GM23338 (cell line): Measurements from ENCODE around the gene FAU. TPM values are rescaled to one million over a fixed set of nuclear protein-coding genes. Genes with fewer than 3 reads are reported as not detected.

Source experiments
- ATAC-seq: fragments of 200-7000 bp; cut with Tn5 transposase; 3 replicates; pipeline ENCODE4 v1.9.1; 2020
- DNase-seq: peaks from one replicate; pipeline ENCODE4 v3.0.0-alpha.2; 2015; ENCODE audit warnings: low spot score
- H2AFZ ChIP-seq: fragments of 200-600 bp; sonication (generic); 2 replicates; pipeline ENCODE4 v1.8.0; 2016; ENCODE audit warnings: antibody characterized with exemption, mild to moderate bottlenecking, moderate library complexity
- H3F3A ChIP-seq: fragments of 200-600 bp; sonication (generic); replicated peaks from 2 replicates; pipeline ENCODE4 v1.8.0; 2017; ENCODE audit warnings: antibody characterized with exemption, mixed run types, low read depth
- H3K27ac ChIP-seq: fragments of 200-600 bp; sonication (generic); 2 replicates; pipeline ENCODE4 v1.6.1; 2016; ENCODE audit warnings: low read depth
- H3K27me3 ChIP-seq: fragments of 200-600 bp; sonication (generic); 2 replicates; pipeline ENCODE4 v1.8.0; 2016; ENCODE audit warnings: mild to moderate bottlenecking, mixed run types, moderate library complexity; ENCODE audit not compliant: insufficient read depth
- H3K36me3 ChIP-seq: fragments of 200-600 bp; sonication (generic); 2 replicates; pipeline ENCODE4 v1.8.0; 2016; ENCODE audit warnings: mild to moderate bottlenecking; ENCODE audit not compliant: insufficient read depth
- H3K4me1 ChIP-seq: fragments of 200-600 bp; sonication (generic); 2 replicates; pipeline ENCODE4 v1.8.0; 2016; ENCODE audit warnings: mild to moderate bottlenecking, moderate library complexity; ENCODE audit not compliant: insufficient read depth
- H3K4me2 ChIP-seq: fragments of 200-600 bp; sonication (generic); 2 replicates; pipeline ENCODE4 v1.7.1; 2017; ENCODE audit warnings: mixed run types
- H3K4me3 ChIP-seq: fragments of 200-600 bp; sonication (generic); 2 replicates; pipeline ENCODE4 v1.6.1; 2016; ENCODE audit warnings: mixed run types
- H3K79me2 ChIP-seq: fragments of 200-600 bp; sonication (generic); replicated peaks from 2 replicates; pipeline ENCODE4 v1.8.0; 2017; ENCODE audit warnings: mild to moderate bottlenecking; ENCODE audit not compliant: insufficient read depth
- H3K9me2 ChIP-seq: fragments of 200-600 bp; sonication (generic); 2 replicates; pipeline ENCODE4 v1.8.0; 2017; ENCODE audit not compliant: insufficient read depth
- H4K20me1 ChIP-seq: fragments of 200-600 bp; sonication (generic); replicated peaks from 2 replicates; pipeline ENCODE4 v1.8.0; 2017; ENCODE audit warnings: mild to moderate bottlenecking; ENCODE audit not compliant: insufficient read depth
- H3K27ac Mint-ChIP-seq: 2 replicates; pipeline ENCODE4 v1.8.0; 2020; ENCODE audit warnings: inconsistent platforms, mild to moderate bottlenecking, moderate library complexity, mixed read lengths
- H3K27me3 Mint-ChIP-seq: 3 replicates; pipeline ENCODE4 v1.8.0; 2022; ENCODE audit warnings: low read depth, mild to moderate bottlenecking, moderate library complexity, mixed read lengths, inconsistent platforms; ENCODE audit not compliant: insufficient read depth, poor library complexity
- H3K36me3 Mint-ChIP-seq: 3 replicates; pipeline ENCODE4 v1.8.0; 2021; ENCODE audit warnings: low read depth, mild to moderate bottlenecking, inconsistent platforms, moderate library complexity, mixed read lengths
- H3K4me1 Mint-ChIP-seq: 3 replicates; pipeline ENCODE4 v1.8.0; 2020; ENCODE audit warnings: mild to moderate bottlenecking, inconsistent platforms, mixed read lengths
- H3K4me3 Mint-ChIP-seq: 3 replicates; pipeline ENCODE4 v1.8.0; 2021; ENCODE audit warnings: moderate library complexity, mild to moderate bottlenecking, inconsistent platforms, mixed read lengths
- H3K9me3 Mint-ChIP-seq: 3 replicates; pipeline ENCODE4 v1.8.0; 2020; ENCODE audit warnings: moderate library complexity, mild to moderate bottlenecking, inconsistent platforms, mixed read lengths
- EZH2 ChIP-seq: fragments of 200-600 bp; sonication (generic); IDR thresholded peaks from one replicate; pipeline ENCODE4 v1.8.0; 2017; ENCODE audit warnings: antibody characterized with exemption, mild to moderate bottlenecking, low read depth; ENCODE audit not compliant: unreplicated experiment
- REST ChIP-seq: IDR thresholded peaks from one replicate; pipeline ENCODE4 v1.6.1; 2018; ENCODE audit warnings: antibody characterized with exemption; ENCODE audit not compliant: unreplicated experiment
- STAT1 ChIP-seq: IDR thresholded peaks from one replicate; pipeline ENCODE4 v1.6.1; 2016; ENCODE audit warnings: antibody characterized with exemption; ENCODE audit not compliant: unreplicated experiment
- ZNF114 ChIP-seq: fragments of 250-450 bp; sonication (Bioruptor Pico); IDR thresholded peaks from 2 replicates; pipeline ENCODE4 v1.5.0; 2020; ENCODE audit warnings: mild to moderate bottlenecking, moderate library complexity
- polyA plus RNA-seq: library from polyadenylated mRNA; unstranded; fragments of >200 nt; fragmentation: Nextera tagmentation; extraction: Ambion mirVana; gene quantifications from 2 replicates; pipeline ENCODE4 v1.2.1, GENCODE V29; 2016
- total RNA-seq: library from RNA; depleted of rRNA; stranded (reverse); fragments of >200 nt; shearing (Covaris generic); gene quantifications from 2 replicates; pipeline ENCODE4 v1.2.3, GENCODE V29; 2014
- TF ChIP-seq, protein P1 (sequence below): fragments of 250-450 bp; sonication (Bioruptor Pico); IDR thresholded peaks from 2 replicates; pipeline ENCODE4 v1.5.0; 2020; ENCODE audit warnings: mild to moderate bottlenecking, moderate library complexity
- TF ChIP-seq, protein P2 (sequence below): IDR thresholded peaks from 2 replicates; pipeline ENCODE4 v1.6.1; 2016; ENCODE audit warnings: antibody characterized with exemption
- TF ChIP-seq, protein P3 (sequence below), 2 experiments: fragments of 200-600 bp in 1 of 2; sonication (generic) in 1 of 2; conservative IDR thresholded peaks; 2 replicates each; pipeline versions ENCODE4 v1.5.1 to v1.6.1; 2016 to 2017; ENCODE audit warnings: antibody characterized with exemption in 2 of 2, low read depth in 2 of 2, mild to moderate bottlenecking in 2 of 2, moderate library complexity in 1 of 2

Gene FAU
- total and polyA plus RNA-seq, 2 experiments from 2014 or later, result 262 to 1,177 TPM

- TF ChIP-seq, protein P1, sequence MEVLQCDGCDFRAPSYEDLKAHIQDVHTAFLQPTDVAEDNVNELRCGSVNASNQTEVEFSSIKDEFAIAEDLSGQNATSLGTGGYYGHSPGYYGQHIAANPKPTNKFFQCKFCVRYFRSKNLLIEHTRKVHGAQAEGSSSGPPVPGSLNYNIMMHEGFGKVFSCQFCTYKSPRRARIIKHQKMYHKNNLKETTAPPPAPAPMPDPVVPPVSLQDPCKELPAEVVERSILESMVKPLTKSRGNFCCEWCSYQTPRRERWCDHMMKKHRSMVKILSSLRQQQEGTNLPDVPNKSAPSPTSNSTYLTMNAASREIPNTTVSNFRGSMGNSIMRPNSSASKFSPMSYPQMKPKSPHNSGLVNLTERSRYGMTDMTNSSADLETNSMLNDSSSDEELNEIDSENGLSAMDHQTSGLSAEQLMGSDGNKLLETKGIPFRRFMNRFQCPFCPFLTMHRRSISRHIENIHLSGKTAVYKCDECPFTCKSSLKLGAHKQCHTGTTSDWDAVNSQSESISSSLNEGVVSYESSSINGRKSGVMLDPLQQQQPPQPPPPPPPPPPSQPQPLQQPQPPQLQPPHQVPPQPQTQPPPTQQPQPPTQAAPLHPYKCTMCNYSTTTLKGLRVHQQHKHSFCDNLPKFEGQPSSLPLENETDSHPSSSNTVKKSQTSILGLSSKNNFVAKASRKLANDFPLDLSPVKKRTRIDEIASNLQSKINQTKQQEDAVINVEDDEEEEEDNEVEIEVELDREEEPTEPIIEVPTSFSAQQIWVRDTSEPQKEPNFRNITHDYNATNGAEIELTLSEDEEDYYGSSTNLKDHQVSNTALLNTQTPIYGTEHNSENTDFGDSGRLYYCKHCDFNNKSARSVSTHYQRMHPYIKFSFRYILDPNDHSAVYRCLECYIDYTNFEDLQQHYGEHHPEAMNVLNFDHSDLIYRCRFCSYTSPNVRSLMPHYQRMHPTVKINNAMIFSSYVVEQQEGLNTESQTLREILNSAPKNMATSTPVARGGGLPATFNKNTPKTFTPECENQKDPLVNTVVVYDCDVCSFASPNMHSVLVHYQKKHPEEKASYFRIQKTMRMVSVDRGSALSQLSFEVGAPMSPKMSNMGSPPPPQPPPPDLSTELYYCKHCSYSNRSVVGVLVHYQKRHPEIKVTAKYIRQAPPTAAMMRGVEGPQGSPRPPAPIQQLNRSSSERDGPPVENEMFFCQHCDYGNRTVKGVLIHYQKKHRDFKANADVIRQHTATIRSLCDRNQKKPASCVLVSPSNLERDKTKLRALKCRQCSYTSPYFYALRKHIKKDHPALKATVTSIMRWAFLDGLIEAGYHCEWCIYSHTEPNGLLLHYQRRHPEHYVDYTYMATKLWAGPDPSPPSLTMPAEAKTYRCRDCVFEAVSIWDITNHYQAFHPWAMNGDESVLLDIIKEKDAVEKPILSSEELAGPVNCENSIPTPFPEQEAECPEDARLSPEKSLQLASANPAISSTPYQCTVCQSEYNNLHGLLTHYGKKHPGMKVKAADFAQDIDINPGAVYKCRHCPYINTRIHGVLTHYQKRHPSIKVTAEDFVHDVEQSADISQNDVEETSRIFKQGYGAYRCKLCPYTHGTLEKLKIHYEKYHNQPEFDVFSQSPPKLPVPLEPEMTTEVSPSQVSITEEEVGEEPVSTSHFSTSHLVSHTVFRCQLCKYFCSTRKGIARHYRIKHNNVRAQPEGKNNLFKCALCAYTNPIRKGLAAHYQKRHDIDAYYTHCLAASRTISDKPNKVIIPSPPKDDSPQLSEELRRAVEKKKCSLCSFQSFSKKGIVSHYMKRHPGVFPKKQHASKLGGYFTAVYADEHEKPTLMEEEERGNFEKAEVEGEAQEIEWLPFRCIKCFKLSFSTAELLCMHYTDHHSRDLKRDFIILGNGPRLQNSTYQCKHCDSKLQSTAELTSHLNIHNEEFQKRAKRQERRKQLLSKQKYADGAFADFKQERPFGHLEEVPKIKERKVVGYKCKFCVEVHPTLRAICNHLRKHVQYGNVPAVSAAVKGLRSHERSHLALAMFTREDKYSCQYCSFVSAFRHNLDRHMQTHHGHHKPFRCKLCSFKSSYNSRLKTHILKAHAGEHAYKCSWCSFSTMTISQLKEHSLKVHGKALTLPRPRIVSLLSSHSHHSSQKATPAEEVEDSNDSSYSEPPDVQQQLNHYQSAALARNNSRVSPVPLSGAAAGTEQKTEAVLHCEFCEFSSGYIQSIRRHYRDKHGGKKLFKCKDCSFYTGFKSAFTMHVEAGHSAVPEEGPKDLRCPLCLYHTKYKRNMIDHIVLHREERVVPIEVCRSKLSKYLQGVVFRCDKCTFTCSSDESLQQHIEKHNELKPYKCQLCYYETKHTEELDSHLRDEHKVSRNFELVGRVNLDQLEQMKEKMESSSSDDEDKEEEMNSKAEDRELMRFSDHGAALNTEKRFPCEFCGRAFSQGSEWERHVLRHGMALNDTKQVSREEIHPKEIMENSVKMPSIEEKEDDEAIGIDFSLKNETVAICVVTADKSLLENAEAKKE, result no peak
Measured at GRCh38 chr11:65107751-65108468, 14.0 kb downstream of the FAU start (continued).

- no peak overlapping the region for H3K4me3 Mint-ChIP-seq
- peaks cover 9% of the 10 kb centered on the region; the same call in 1 of the 2 replicates for H3F3A ChIP-seq
- H3K9me3 Mint-ChIP-seq, result peaks cover 2% of the 10 kb centered on the region; the same call in 2 of the 3 replicates
- DNase-seq (no peak), ATAC-seq (no peak)
- H3K36me3 Mint-ChIP-seq, result peaks cover 10% of the 10 kb centered on the region; the same call in 1 of the 3 replicates
- H3K4me1 Mint-ChIP-seq, result peaks cover 12% of the 10 kb centered on the region
- no peak overlapping the region for H2AFZ ChIP-seq
- peaks cover 20% of the 10 kb centered on the region for H3K79me2 ChIP-seq
- 0 out of 2 replicates have a peak, but pooled peaks cover 3% of the 10 kb centered on the region for H3K36me3 ChIP-seq
- no peak overlapping the region for H3K4me3 ChIP-seq
- H3K9me2 ChIP-seq, result no peaks in the 10 kb centered on the region
- H3K27ac ChIP-seq, result no peak overlapping the region
- H3K4me1 ChIP-seq, result peaks cover 7% of the 10 kb centered on the region; the same call in 1 of the 2 replicates
- no peak overlapping the region for H3K4me2 ChIP-seq
- H4K20me1 ChIP-seq, result peaks cover 2% of the 10 kb centered on the region; the same call in 1 of the 2 replicates
- H3K27me3 Mint-ChIP-seq, result peaks cover 15% of the 10 kb centered on the region
- no peaks in the 10 kb centered on the region for H3K27me3 ChIP-seq
- no peak overlapping the region for H3K27ac Mint-ChIP-seq
- TF ChIP-seq STAT1 (no peak), ZNF114 (CRISPR knock-in tag) (no peak), EZH2 (no peak), REST (no peak)
- TF ChIP-seq, protein P2, sequence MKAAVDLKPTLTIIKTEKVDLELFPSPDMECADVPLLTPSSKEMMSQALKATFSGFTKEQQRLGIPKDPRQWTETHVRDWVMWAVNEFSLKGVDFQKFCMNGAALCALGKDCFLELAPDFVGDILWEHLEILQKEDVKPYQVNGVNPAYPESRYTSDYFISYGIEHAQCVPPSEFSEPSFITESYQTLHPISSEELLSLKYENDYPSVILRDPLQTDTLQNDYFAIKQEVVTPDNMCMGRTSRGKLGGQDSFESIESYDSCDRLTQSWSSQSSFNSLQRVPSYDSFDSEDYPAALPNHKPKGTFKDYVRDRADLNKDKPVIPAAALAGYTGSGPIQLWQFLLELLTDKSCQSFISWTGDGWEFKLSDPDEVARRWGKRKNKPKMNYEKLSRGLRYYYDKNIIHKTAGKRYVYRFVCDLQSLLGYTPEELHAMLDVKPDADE, result no peak
- TF ChIP-seq, protein P3, sequence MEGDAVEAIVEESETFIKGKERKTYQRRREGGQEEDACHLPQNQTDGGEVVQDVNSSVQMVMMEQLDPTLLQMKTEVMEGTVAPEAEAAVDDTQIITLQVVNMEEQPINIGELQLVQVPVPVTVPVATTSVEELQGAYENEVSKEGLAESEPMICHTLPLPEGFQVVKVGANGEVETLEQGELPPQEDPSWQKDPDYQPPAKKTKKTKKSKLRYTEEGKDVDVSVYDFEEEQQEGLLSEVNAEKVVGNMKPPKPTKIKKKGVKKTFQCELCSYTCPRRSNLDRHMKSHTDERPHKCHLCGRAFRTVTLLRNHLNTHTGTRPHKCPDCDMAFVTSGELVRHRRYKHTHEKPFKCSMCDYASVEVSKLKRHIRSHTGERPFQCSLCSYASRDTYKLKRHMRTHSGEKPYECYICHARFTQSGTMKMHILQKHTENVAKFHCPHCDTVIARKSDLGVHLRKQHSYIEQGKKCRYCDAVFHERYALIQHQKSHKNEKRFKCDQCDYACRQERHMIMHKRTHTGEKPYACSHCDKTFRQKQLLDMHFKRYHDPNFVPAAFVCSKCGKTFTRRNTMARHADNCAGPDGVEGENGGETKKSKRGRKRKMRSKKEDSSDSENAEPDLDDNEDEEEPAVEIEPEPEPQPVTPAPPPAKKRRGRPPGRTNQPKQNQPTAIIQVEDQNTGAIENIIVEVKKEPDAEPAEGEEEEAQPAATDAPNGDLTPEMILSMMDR (conservative IDR thresholded peaks at IDR 0.05; ENCODE audit: low read depth in 2 of 2), result no peak
Measured at GRCh38 chr11:65107078-65107477, 14.9 kb downstream of the FAU start.
